ES-I3 (cell line): Measurements from ENCODE around the gene ZCCHC3.
A peak's percentile ranks its signal among the peaks of the same experiment; 100 is the strongest.

ENCODE experiments used
- H3K36me3 ChIP-seq: 2 replicates; pipeline ENCODE4 v1.6.1; 2013; ENCODE audit warnings: mild to moderate bottlenecking, low read length, control low read depth, moderate library complexity; ENCODE audit not compliant: insufficient read depth
- H3K4me1 ChIP-seq: 2 replicates; pipeline ENCODE4 v1.6.1; 2013; ENCODE audit warnings: mild to moderate bottlenecking, control low read depth, low read length; ENCODE audit not compliant: insufficient read depth
- H3K9ac ChIP-seq: 2 replicates; pipeline ENCODE4 v1.6.1; 2013; ENCODE audit warnings: low read depth, mild to moderate bottlenecking, low read length, moderate library complexity
- H3K9me3 ChIP-seq: 2 replicates; pipeline ENCODE4 v1.6.1; 2013; ENCODE audit warnings: mild to moderate bottlenecking, low read length, moderate library complexity; ENCODE audit not compliant: control insufficient read depth, insufficient read depth

ZCCHC3 gene

GRCh38 chr20:272718-273117 is 24.7 kb upstream of the ZCCHC3 start:
- H3K9me3 ChIP-seq, result no peaks in the 10 kb centered on the region
- no peaks in the 10 kb centered on the region for H3K36me3 ChIP-seq
- H3K4me1 ChIP-seq, result no peaks in the 10 kb centered on the region
- H3K9ac ChIP-seq, result no peak overlapping the region

- no peak overlapping the region for H3K9ac ChIP-seq
- H3K9me3 ChIP-seq, result no peaks in the 10 kb centered on the region
- no peaks in the 10 kb centered on the region for H3K4me1 ChIP-seq
- no peaks in the 10 kb centered on the region for H3K36me3 ChIP-seq
These were observed 23.5 kb upstream of the ZCCHC3 start for GRCh38 chr20:273884-274283.

- no peak overlapping the region for H3K9ac ChIP-seq
- no peaks in the 10 kb centered on the region for H3K36me3 ChIP-seq
- H3K4me1 ChIP-seq, result no peaks in the 10 kb centered on the region
- no peaks in the 10 kb centered on the region for H3K9me3 ChIP-seq
These were observed 21.6 kb upstream of the ZCCHC3 start for GRCh38 chr20:275791-276190.

GRCh38 chr20:276620-277495 is 20.5 kb upstream of the ZCCHC3 start:
- Histone ChIP-seq H3K9me3 (no peaks in the 10 kb centered on the region), H3K9ac (no peak overlapping the region), H3K36me3 (no peaks in the 10 kb centered on the region), H3K4me1 (no peaks in the 10 kb centered on the region)

- Histone ChIP-seq H3K36me3 (no peaks in the 10 kb centered on the region), H3K4me1 (no peaks in the 10 kb centered on the region), H3K9ac (no peak overlapping the region), H3K9me3 (no peaks in the 10 kb centered on the region)
These were observed 19.9 kb upstream of the ZCCHC3 start for GRCh38 chr20:277496-277781.

- H3K36me3 ChIP-seq, result no peaks in the 10 kb centered on the region
- no peaks in the 10 kb centered on the region for H3K4me1 ChIP-seq
- no peaks in the 10 kb centered on the region for H3K9me3 ChIP-seq
- H3K9ac ChIP-seq, result no peak overlapping the region
These were observed 19.2 kb upstream of the ZCCHC3 start for GRCh38 chr20:278181-278580.

GRCh38 chr20:278607-279571 is 18.5 kb upstream of the ZCCHC3 start:
- no peaks in the 10 kb centered on the region for H3K36me3 ChIP-seq
- no peaks in the 10 kb centered on the region for H3K9me3 ChIP-seq
- no peaks in the 10 kb centered on the region for H3K4me1 ChIP-seq
- peak overlapping the region; percentile 28; the same call in 1 of the 2 replicates for H3K9ac ChIP-seq

GRCh38 chr20:284172-284571 is 13.2 kb upstream of the ZCCHC3 start:
- Histone ChIP-seq H3K36me3 (no peaks in the 10 kb centered on the region), H3K4me1 (no peaks in the 10 kb centered on the region), H3K9ac (no peak overlapping the region), H3K9me3 (no peaks in the 10 kb centered on the region; the same call in 1 of the 2 replicates)

- H3K4me1 ChIP-seq, result peaks cover 4% of the 10 kb centered on the region; the same call in 1 of the 2 replicates
These were observed 10.9 kb upstream of the ZCCHC3 start for GRCh38 chr20:286508-286907.

GRCh38 chr20:288956-289692 is 8.2 kb upstream of the ZCCHC3 start:
- Histone ChIP-seq H3K4me1 (peaks cover 9% of the 10 kb centered on the region; the same call in 1 of the 2 replicates), H3K36me3 (no peaks in the 10 kb centered on the region), H3K9me3 (no peaks in the 10 kb centered on the region; the same call in 1 of the 2 replicates), H3K9ac (peak overlapping the region; percentile 61; the same call in 1 of the 2 replicates)

More at GRCh38 chr20:286508-286907, 10.9 kb upstream of the ZCCHC3 start:
- Histone ChIP-seq H3K9me3 (no peaks in the 10 kb centered on the region; the same call in 1 of the 2 replicates), H3K9ac (no peak overlapping the region), H3K36me3 (no peaks in the 10 kb centered on the region)

GRCh38 chr20:289693-290083 is 7.7 kb upstream of the ZCCHC3 start:
- peak overlapping the region; percentile 61 for H3K9ac ChIP-seq
- H3K36me3 ChIP-seq, result no peaks in the 10 kb centered on the region
- no peaks in the 10 kb centered on the region; the same call in 1 of the 2 replicates for H3K9me3 ChIP-seq
- peaks cover 9% of the 10 kb centered on the region; the same call in 1 of the 2 replicates for H3K4me1 ChIP-seq

- H3K9ac ChIP-seq, result peak within 1 kb of the TSS; percentile 61
- H3K9me3 ChIP-seq, result no peaks in the 10 kb centered on the region; the same call in 1 of the 2 replicates
- peaks cover 9% of the 10 kb centered on the region; the same call in 1 of the 2 replicates for H3K4me1 ChIP-seq
- no peaks in the 10 kb centered on the region for H3K36me3 ChIP-seq
These were observed 7.1 kb upstream of the ZCCHC3 start, which contains the start of gene C20orf96 for GRCh38 chr20:290084-290831. C20orf96 (minus strand) TSS chr20:290750; CDS start chr20:290610, 140 bp downstream.

GRCh38 chr20:294602-295001 is 2.8 kb upstream of the ZCCHC3 start:
- Histone ChIP-seq H3K4me1 (peaks cover 9% of the 10 kb centered on the region; the same call in 1 of the 2 replicates), H3K9me3 (no peaks in the 10 kb centered on the region), H3K36me3 (no peaks in the 10 kb centered on the region), H3K9ac (no peak overlapping the region)
